Pancreas (tissue), 10 donors: ENCODE data around the gene NUP43. TPM values are rescaled to one million over a fixed set of nuclear protein-coding genes. Genes with fewer than 3 reads are reported as not detected.
"Not testable (repeated sequence)": the region's sequence is repeated elsewhere in the genome, so short reads cannot be mapped to it uniquely, and the experiment has no call there.

Experiments used
- ATAC-seq, 4 donors: fragments of 200-7000 bp; cut with Tn5 transposase; one replicate each; pipeline versions ENCODE4 v1.8.0 to v1.9.1; 2020; ENCODE audit warnings: mild to moderate bottlenecking in 4 of 4, moderate library complexity in 4 of 4
- DNase-seq, 6 donors: peaks; one replicate each; pipeline ENCODE4 v3.0.0-alpha.2; 2020
- FAIRE-seq: peaks from 2 replicates; lab custom pipeline; 2012; peaks lifted over from hg19 to GRCh38; lab: Jason Lieb, UNC
- H3K27ac ChIP-seq, 4 donors: fragments of 200-600 bp; sonication (generic); 1 replicate in 3 of 4; 2 replicates in 1 of 4; pipeline versions ENCODE4 v1.5.0 to v1.8.0; 2020
- H3K27me3 ChIP-seq, 4 donors: fragments of 200-600 bp; one replicate each; pipeline ENCODE4 v1.8.0; 2021
- H3K36me3 ChIP-seq, 3 donors: fragments of 200-600 bp; sonication (generic) in 1 of 3; one replicate each; pipeline versions ENCODE4 v1.5.0 to v1.8.0; 2020 to 2021
- H3K4me1 ChIP-seq, 3 donors: fragments of 200-600 bp; one replicate each; pipeline ENCODE4 v1.8.0; 2021
- H3K4me3 ChIP-seq, 4 donors: fragments of 200-600 bp; sonication (generic) in 2 of 4; one replicate each; pipeline versions ENCODE4 v1.5.0 to v1.8.0; 2020 to 2021
- H3K9me3 ChIP-seq, 4 donors: fragments of 200-600 bp; one replicate each; pipeline ENCODE4 v1.8.0; 2021
- CTCF ChIP-seq, 4 donors: fragments of 200-600 bp; sonication (generic) in 3 of 4; IDR thresholded peaks; one replicate each; pipeline versions ENCODE4 v1.5.0 to v1.8.0; 2021; ENCODE audit warnings: antibody characterized with exemption in 4 of 4
- WGBS, 2 donors: extraction: QIAGEN DNeasy Blood & Tissue Kit; methylation state at CpG; one replicate each; pipeline ENCODE4 v1.1.7; 2013; 5-methylcytosine and 5-hydroxymethylcytosine counted together
- intact Hi-C, 3 donors: fragments of 100-400 bp; cut with DNase I; formaldehyde crosslinking; loops; one replicate each; pipeline versions ENCODE4 v1.11.1 to v1.14.2; 2022
- polyA plus RNA-seq, 2 donors: library from polyadenylated mRNA; stranded (reverse); fragments of 200-250 nt; gene quantifications; one replicate each; pipeline ENCODE4 v1.2.3, GENCODE V29; 2013
- total RNA-seq, 6 donors: library from RNA; stranded (reverse); fragmentation: NEBNext Ultra II Directional in 4 of 6; extraction: Animal tissue kit (Norgen Biotek cat#: 25700) in 4 of 6; gene quantifications; one replicate each; pipeline versions ENCODE4 v1.2.1 to v1.2.4, GENCODE V29; 2021 to 2023
- donor health status: healthy with polysubstance abuse.
- donor health status: DM: no; HTN: no; CAD: no; lungs with moderate emphysema.
- donor health status: DM: no; HTN: no; CAD: no.
- donor health status: control.
- donor health status: control.
- donor health status: Bipolar disorder and iron deficiency.
- donor health status: DM: yes; HTN: yes; CAD: no.
- donor health status: DM: no; HTN: no; CAD: no.
- donor health status: DM: no; HTN: no; CAD: no.
- donor health status: DM: yes; HTN: yes; CAD: no.

NUP43 gene
- total and polyA plus RNA-seq, 8 donors = 7.2 to 21.0 (median 15.3) TPM

- Histone ChIP-seq H3K27ac (no peak overlapping the region), H3K9me3 (no peaks in the 10 kb centered on the region), H3K4me3 (no peak overlapping the region), H3K27me3 (no peaks in the 10 kb centered on the region), H3K4me1 (no peaks in the 10 kb centered on the region), H3K36me3 (peaks cover 0 to 8% (median 0%) of the 10 kb centered on the region in 3 donors)
- 50 to 58% methylated on average over 1 of the region's 1 CpG for WGBS, 2 donors
- intact Hi-C loops = no loop called here
- no peak for DNase-seq
- no peak for FAIRE-seq
- TF ChIP-seq CTCF (IDR thresholded peaks at IDR 0.05) = no peak
- no peak for ATAC-seq
These were observed 49.4 kb downstream of the NUP43 start for GRCh38 chr6:149696901-149697300.

- no peaks in the 10 kb centered on the region for H3K4me1 ChIP-seq
- H3K4me3 ChIP-seq = no peak overlapping the region
- 69 to 75% methylated on average over 2 of the region's 2 CpGs for WGBS, 2 donors
- H3K27ac ChIP-seq = no peak overlapping the region
- ATAC-seq (no peak), FAIRE-seq (no peak), DNase-seq (no peak)
- peaks cover 0 to 10% (median 0%) of the 10 kb centered on the region in 3 donors for H3K36me3 ChIP-seq
- H3K9me3 ChIP-seq = no peaks in the 10 kb centered on the region
- intact Hi-C loops = no loop called here
- no peaks in the 10 kb centered on the region for H3K27me3 ChIP-seq
- no peak for TF ChIP-seq CTCF (IDR thresholded peaks at IDR 0.05)
These were observed 51.4 kb downstream of the NUP43 start for GRCh38 chr6:149694921-149695320.

- Histone ChIP-seq H3K4me3 (no peak overlapping the region), H3K9me3 (no peaks in the 10 kb centered on the region), H3K27ac (no peak overlapping the region), H3K36me3 (peaks cover 0 to 10% (median 0%) of the 10 kb centered on the region in 3 donors), H3K4me1 (no peaks in the 10 kb centered on the region), H3K27me3 (no peaks in the 10 kb centered on the region)
- ATAC-seq = no peak
- WGBS, 2 donors = 97 to 100% methylated on average over 2 of the region's 2 CpGs
- intact Hi-C loops = no loop called here
- no peak for DNase-seq
- FAIRE-seq = no peak
- no peak for TF ChIP-seq CTCF (IDR thresholded peaks at IDR 0.05)
These were observed 55.1 kb downstream of the NUP43 start for GRCh38 chr6:149691201-149691600.

DNA sequence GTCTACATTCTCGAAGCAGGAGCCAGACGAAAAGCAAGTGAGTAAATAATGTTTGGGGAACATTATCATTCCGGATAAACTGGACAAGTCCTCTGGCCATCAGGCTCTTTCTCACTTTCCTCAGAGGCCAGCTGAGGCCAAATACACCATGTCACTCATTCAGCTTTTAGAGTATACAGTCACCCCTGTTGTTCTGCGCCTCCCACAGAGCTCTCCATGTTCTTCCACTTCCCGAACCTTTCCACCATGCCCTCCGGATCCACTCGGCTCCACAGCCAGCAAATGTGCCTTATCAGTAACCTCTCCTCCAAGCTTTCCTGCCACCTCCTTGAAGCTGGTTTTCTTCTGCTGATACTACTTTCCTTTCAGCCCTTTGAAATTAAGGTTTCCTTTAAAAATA lies 60.1 kb downstream of the NUP43 start:
- TF ChIP-seq CTCF (IDR thresholded peaks at IDR 0.05) = no peak
- Histone ChIP-seq H3K27ac (no peak overlapping the region), H3K4me3 (no peak overlapping the region), H3K27me3 (no peaks in the 10 kb centered on the region), H3K4me1 (no peaks in the 10 kb centered on the region), H3K9me3 (no peaks in the 10 kb centered on the region), H3K36me3 (peaks cover 0 to 24% (median 0%) of the 10 kb centered on the region in 3 donors)
- 49 to 52% methylated on average over 7 of the region's 7 CpGs for WGBS, 2 donors
- no peak for FAIRE-seq
- intact Hi-C loops = no loop called here
- DNase-seq = no peak
- ATAC-seq = peak in 1 of 4 donors; percentile 35

- no peak for TF ChIP-seq CTCF (IDR thresholded peaks at IDR 0.05)
- H3K9me3 ChIP-seq = no peaks in the 10 kb centered on the region
- H3K4me1 ChIP-seq = no peaks in the 10 kb centered on the region
- DNase-seq (no peak), ATAC-seq (peak in 2 of 4 donors; percentile 18 to 40), FAIRE-seq (no peak)
- no peak overlapping the region for H3K27ac ChIP-seq
- no peaks in the 10 kb centered on the region for H3K27me3 ChIP-seq
- peaks cover 0 to 18% (median 0%) of the 10 kb centered on the region in 3 donors for H3K36me3 ChIP-seq
- WGBS, 2 donors = 92% methylated on average over 4 of the region's 4 CpGs
- intact Hi-C loops = no loop called here
- H3K4me3 ChIP-seq = no peak overlapping the region
These were observed 63.0 kb downstream of the NUP43 start for GRCh38 chr6:149683256-149683859.

- H3K27ac ChIP-seq, ATAC-seq, H3K9me3 ChIP-seq, intact Hi-C loops, H3K4me1 ChIP-seq, FAIRE-seq, H3K27me3 ChIP-seq, DNase-seq, H3K4me3 ChIP-seq: not testable (repeated sequence)
- peaks cover 0 to 18% (median 0%) of the 10 kb centered on the region in 3 donors for H3K36me3 ChIP-seq
- 95 to 96% methylated on average over 14 of the region's 14 CpGs for WGBS, 2 donors
These were observed 64.5 kb downstream of the NUP43 start for GRCh38 chr6:149681845-149682244.
